ENCODE data around the gene MFSD12.
"Not testable (repeated sequence)": the region's sequence is repeated elsewhere in the genome, so short reads cannot be mapped to it uniquely, and the experiment has no call there.

The MFSD12 gene

GRCh38 chr19:3585301-3586126, 28.1 kb upstream of the MFSD12 start, which contains the start of gene GIPC3:
Gene GIPC3, plus strand, starts transcription at chr19:3585478. Its CDS starts 120 bp downstream, at chr19:3585598.
- DNase-seq (ENCODE audit: low read depth) = no peak
- no peak for TF ChIP-seq CTCF (conservative IDR thresholded peaks at IDR 0.05; ENCODE audit: low read depth, low read length)
- peak within 1 kb of the TSS; percentile 38 for H3K4me3 ChIP-seq (ENCODE audit: low read depth, low read length)

- not testable (repeated sequence) for H3K4me3 ChIP-seq (ENCODE audit: low read depth, low read length); DNase-seq (ENCODE audit: low read depth)
These were observed 26.8 kb upstream of the MFSD12 start for GRCh38 chr19:3584036-3584802.

DNA sequence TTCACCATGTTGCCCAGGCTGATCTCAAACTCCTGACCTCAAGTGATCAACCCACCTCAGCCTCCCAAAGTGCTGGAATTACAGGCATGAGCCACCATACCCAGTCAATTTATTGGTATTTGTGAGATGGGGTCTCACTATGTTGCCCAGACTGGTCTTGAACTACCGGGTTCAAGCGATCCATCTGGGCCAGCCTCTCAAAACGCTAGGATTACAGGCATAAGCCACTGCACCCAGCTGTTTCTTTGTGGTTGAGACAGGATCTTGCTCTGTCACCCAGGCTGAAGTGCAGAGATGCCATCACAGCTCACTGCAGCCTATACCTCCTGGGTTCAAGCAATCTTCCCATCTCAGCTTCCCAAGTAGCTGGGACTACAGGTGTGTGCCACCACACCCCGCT, 24.4 kb upstream of the MFSD12 start:
- DNase-seq (ENCODE audit: low read depth); H3K4me3 ChIP-seq (ENCODE audit: low read depth, low read length): not testable (repeated sequence)

DNA sequence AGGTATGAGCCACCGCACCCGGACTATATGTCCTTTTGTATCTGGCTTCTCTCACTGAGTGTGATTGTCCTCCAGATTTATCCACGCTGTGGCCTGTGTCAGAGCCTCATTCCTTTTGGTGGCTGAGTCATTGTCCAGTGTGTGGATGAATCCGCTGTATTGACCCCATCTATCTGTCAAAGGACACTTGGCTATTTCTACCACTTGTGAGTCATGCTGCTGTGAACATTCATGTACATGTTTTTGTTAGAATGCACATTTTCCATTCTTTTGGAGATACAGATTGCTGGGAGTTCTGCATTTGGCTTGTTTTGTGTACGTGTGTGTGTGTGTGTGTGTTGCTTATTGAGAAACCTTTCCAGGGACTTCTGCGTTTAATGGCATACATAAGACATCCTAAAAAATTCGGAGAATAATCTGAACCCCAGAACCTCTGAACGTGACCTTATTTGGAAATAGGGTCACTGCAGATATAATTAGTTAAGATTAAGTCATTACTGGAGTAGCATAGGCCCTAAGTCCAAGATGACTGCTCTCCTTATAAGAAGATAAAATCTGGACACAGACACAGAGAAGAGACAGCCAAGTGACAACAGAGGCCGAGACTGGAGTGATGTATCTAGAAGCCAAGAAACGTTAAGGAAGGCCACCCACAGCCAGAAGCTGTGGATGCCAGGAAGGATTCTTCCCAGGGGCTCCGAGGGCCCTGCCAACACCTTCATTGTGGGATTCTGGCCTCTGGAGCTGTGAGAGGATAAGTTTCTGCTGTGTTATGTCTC, 23.0 kb upstream of the MFSD12 start:
- no peak for TF ChIP-seq CTCF (conservative IDR thresholded peaks at IDR 0.05; ENCODE audit: low read depth, low read length)
- DNase-seq (ENCODE audit: low read depth) = peak; percentile 95
- no peak overlapping the region for H3K4me3 ChIP-seq (ENCODE audit: low read depth, low read length)

- no peak overlapping the region for H3K4me3 ChIP-seq (ENCODE audit: low read depth, low read length)
- no peak for TF ChIP-seq CTCF (conservative IDR thresholded peaks at IDR 0.05; ENCODE audit: low read depth, low read length)
- no peak for DNase-seq (ENCODE audit: low read depth)
These were observed 21.0 kb upstream of the MFSD12 start for GRCh38 chr19:3578390-3578789.

DNA sequence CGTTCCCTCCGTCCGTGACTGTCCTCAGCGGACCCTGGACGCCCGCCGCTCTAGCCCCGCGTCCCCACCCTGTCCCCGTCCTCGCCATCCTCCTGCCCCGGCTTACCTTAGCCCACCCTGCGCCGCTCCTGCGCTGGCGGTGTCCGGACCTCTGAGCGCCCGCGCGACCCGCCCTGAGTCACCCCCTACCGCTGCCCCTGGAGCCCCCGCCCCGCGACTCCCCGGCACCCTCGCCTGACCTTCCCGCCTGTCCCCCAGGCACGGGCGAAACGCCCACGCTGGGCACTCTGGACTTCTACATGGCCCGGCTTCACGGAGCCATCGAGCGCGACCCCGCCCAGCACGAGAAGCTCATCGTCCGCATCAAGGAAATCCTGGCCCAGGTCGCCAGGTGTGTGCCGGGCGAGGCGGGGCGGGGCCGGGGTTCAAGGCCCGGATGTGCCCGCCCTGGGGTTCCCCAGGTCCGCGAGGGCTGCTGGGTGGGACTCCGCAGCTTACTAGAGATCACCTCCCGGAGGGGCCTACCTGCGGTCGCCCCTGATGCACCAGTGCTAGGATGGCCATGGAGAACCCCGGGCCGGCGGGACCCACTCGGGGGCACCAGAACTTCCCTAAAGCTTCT, 20.4 kb upstream of the MFSD12 start:
- H3K4me3 ChIP-seq (ENCODE audit: low read depth, low read length) = no peak overlapping the region
- no peak for TF ChIP-seq CTCF (conservative IDR thresholded peaks at IDR 0.05; ENCODE audit: low read depth, low read length)
- no peak for DNase-seq (ENCODE audit: low read depth)

DNA sequence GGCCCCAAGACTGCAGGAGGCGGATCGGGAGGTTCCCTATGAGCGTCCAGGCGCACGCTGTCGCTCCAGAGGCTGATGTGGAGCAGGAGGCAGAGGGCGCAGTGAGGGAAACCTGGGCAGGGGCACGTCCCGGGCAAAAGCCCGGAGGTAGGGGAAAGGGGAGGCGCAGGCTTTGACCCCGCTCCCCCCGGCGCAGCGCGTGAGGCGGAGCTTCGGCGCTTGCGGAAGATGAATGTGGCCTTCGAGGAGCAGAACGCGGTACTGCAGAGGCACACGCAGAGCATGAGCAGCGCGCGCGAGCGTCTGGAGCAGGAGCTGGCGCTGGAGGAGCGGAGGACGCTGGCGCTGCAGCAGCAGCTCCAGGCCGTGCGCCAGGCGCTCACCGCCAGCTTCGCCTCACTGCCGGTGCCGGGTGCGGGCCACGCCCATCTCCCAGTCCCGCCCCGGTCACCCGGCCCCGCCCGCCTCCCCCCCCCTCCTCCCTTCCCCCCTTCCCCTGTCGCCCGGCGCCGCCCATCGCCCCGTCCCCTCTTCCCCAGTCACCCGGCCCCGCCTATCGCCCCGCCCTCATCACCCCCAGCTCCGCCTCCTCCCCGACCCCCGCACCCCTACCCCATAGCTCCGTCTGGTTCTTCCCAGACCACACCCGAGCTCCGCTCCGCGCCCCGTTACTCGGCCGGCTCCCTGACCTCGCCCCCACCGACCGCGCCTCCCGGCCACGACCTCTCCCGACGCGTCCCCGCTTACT, 19.5 kb upstream of the MFSD12 start:
- H3K4me3 ChIP-seq (ENCODE audit: low read depth, low read length) = peak overlapping the region; percentile 35
- DNase-seq (ENCODE audit: low read depth) = peak; percentile 69
- TF ChIP-seq CTCF (conservative IDR thresholded peaks at IDR 0.05; ENCODE audit: low read depth, low read length) = no peak
